ENCODE results near the gene ST7.

GRCh38 chr7:117231047-117231359 lies 277.7 kb downstream of the ST7 start:
- TF ChIP-seq GATA2 (IDR thresholded peaks at IDR 0.05; ENCODE audit: low read depth, low read length) (no peak), GATA3 (IDR thresholded peaks at IDR 0.05; ENCODE audit: low read depth, low read length) (no peak)

All from SH-SY5Y (cell line).